Mesenchymal stem cell (in vitro differentiated cells and primary cell): ENCODE measurements around the gene BTF3L4.
"Not testable (repeated sequence)": the region's sequence is repeated elsewhere in the genome, so short reads cannot be mapped to it uniquely, and the experiment has no call there.

ENCODE experiments used
- DNase-seq: peaks from one replicate; pipeline ENCODE4 v3.0.0-alpha.2; 2013
- H2AFZ ChIP-seq: one replicate; pipeline ENCODE4 v1.6.1; 2013; ENCODE audit warnings: low read depth, mild to moderate bottlenecking, control low read depth, inconsistent platforms, low read length, moderate library complexity
- H2AK5ac ChIP-seq: 2 replicates; pipeline ENCODE4 v1.6.1; 2013; ENCODE audit warnings: low read length, moderate library complexity, mild to moderate bottlenecking, inconsistent platforms; ENCODE audit not compliant: severe bottlenecking
- H2BK120ac ChIP-seq: one replicate; pipeline ENCODE4 v1.6.1; 2013; ENCODE audit warnings: low read depth, mild to moderate bottlenecking, inconsistent platforms, low read length, moderate library complexity
- H2BK12ac ChIP-seq, 2 experiments: one replicate each; pipeline ENCODE4 v1.6.1; 2013; ENCODE audit warnings: inconsistent platforms in 2 of 2, low read length in 2 of 2, mild to moderate bottlenecking in 2 of 2, moderate library complexity in 2 of 2, control low read depth in 1 of 2
- H2BK15ac ChIP-seq: one replicate; pipeline ENCODE4 v1.6.1; 2013; ENCODE audit warnings: mild to moderate bottlenecking, low read depth, inconsistent platforms; ENCODE audit not compliant: poor library complexity, severe bottlenecking
- H2BK5ac ChIP-seq: 2 replicates; pipeline ENCODE4 v1.6.1; 2013; ENCODE audit warnings: low read depth, mild to moderate bottlenecking, low read length, control low read depth, inconsistent platforms; ENCODE audit not compliant: poor library complexity, severe bottlenecking
- H3K14ac ChIP-seq, 2 experiments: one replicate each; pipeline ENCODE4 v1.6.1; 2013; ENCODE audit warnings: inconsistent platforms in 2 of 2, low read length in 2 of 2, control low read depth in 1 of 2, mild to moderate bottlenecking in 1 of 2, moderate library complexity in 1 of 2
- H3K18ac ChIP-seq, 2 experiments: one replicate each; pipeline ENCODE4 v1.6.1; 2013; ENCODE audit warnings: inconsistent platforms in 2 of 2, low read length in 2 of 2, control low read depth in 1 of 2, low read depth in 1 of 2, mild to moderate bottlenecking in 1 of 2
- H3K23ac ChIP-seq, 2 experiments: one replicate each; pipeline ENCODE4 v1.6.1; 2013; ENCODE audit warnings: inconsistent platforms in 2 of 2, low read length in 2 of 2, mild to moderate bottlenecking in 2 of 2, moderate library complexity in 2 of 2, control low read depth in 1 of 2
- H3K27ac ChIP-seq: 2 replicates; pipeline ENCODE4 v1.5.1; 2013; ENCODE audit warnings: mild to moderate bottlenecking, moderate library complexity, low read length, control low read depth, inconsistent platforms; ENCODE audit not compliant: poor library complexity, severe bottlenecking
- H3K27me3 ChIP-seq, 2 experiments: 2 replicates each; pipeline versions ENCODE4 v1.6.1 to v1.7.0; 2013; ENCODE audit warnings: low read length in 2 of 2, mild to moderate bottlenecking in 2 of 2, moderate library complexity in 2 of 2, control low read depth in 1 of 2, inconsistent platforms in 1 of 2; ENCODE audit not compliant: control insufficient read depth in 1 of 2, insufficient read depth in 1 of 2
- H3K36me3 ChIP-seq, 2 experiments: 2 replicates each; pipeline versions ENCODE4 v1.6.1 to v1.7.0; 2013; ENCODE audit warnings: low read length in 2 of 2, control low read depth in 1 of 2, inconsistent platforms in 1 of 2, low read depth in 1 of 2, mild to moderate bottlenecking in 1 of 2; ENCODE audit not compliant: insufficient read depth in 2 of 2, control insufficient read depth in 1 of 2
- H3K4ac ChIP-seq, 2 experiments: one replicate each; pipeline ENCODE4 v1.6.1; 2013; ENCODE audit warnings: inconsistent platforms in 2 of 2, low read length in 2 of 2, mild to moderate bottlenecking in 2 of 2, moderate library complexity in 2 of 2, control low read depth in 1 of 2, low read depth in 1 of 2
- H3K4me1 ChIP-seq: 2 replicates; pipeline ENCODE4 v1.6.1; 2013; ENCODE audit warnings: low read depth, low read length, control low read depth; ENCODE audit not compliant: control insufficient read depth, insufficient read depth
- H3K4me2 ChIP-seq: 2 replicates; pipeline ENCODE4 v1.6.1; 2013; ENCODE audit warnings: low read length, mild to moderate bottlenecking, inconsistent platforms; ENCODE audit not compliant: poor library complexity, severe bottlenecking
- H3K4me3 ChIP-seq, 2 experiments: 2 replicates each; pipeline versions ENCODE4 v1.5.1 to v1.7.0; 2013; ENCODE audit warnings: low read length in 2 of 2, mild to moderate bottlenecking in 2 of 2, control low read depth in 1 of 2, low read depth in 1 of 2; ENCODE audit not compliant: insufficient read depth in 1 of 2
- H3K79me1 ChIP-seq: replicated peaks from 2 replicates; pipeline ENCODE4 v1.6.1; 2013; ENCODE audit warnings: mild to moderate bottlenecking, control low read depth, low read length, inconsistent platforms; ENCODE audit not compliant: poor library complexity, severe bottlenecking
- H3K9ac ChIP-seq: 2 replicates; pipeline ENCODE4 v1.7.0; 2013; ENCODE audit warnings: mild to moderate bottlenecking, low read length, moderate library complexity
- H3K9me3 ChIP-seq: 2 replicates; pipeline ENCODE4 v1.7.0; 2013; ENCODE audit warnings: mild to moderate bottlenecking, low read length; ENCODE audit not compliant: control insufficient read depth
- H4K8ac ChIP-seq: one replicate; pipeline ENCODE4 v1.6.1; 2013; ENCODE audit warnings: inconsistent platforms, mild to moderate bottlenecking, low read length, moderate library complexity
- H4K91ac ChIP-seq: one replicate; pipeline ENCODE4 v1.6.1; 2013; ENCODE audit warnings: mild to moderate bottlenecking, low read length, inconsistent platforms
- WGBS: methylation state at CpG from one replicate; pipeline ENCODE4 v1.1.7; 2013; ENCODE audit warnings: mixed read lengths; 5-methylcytosine and 5-hydroxymethylcytosine counted together

BTF3L4 gene

DNA sequence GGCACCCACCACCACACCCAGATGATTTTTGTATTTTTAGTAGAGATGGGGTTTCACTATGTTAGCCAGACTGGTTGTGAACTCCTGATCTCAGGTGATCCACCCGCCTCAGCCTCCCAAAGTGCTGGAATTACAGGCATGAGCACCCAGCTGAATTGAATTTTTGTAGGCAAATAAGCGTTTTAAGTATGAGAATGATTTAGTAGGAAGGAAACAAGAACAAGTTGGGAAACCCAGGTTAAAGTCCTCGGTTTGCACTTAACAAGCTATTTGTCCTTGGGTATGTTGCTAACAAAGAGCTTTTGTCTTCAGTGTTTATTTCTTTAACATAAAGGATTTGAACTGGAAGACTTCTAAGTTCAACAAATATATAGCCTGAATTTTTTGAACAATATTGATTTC, 23.9 kb downstream of the BTF3L4 start:
- H3K27me3 ChIP-seq = no peaks in the 10 kb centered on the region
- H2AFZ ChIP-seq = no peak overlapping the region
- H3K4me3 ChIP-seq = no peak overlapping the region
- 71% methylated on average over 3 of the region's 3 CpGs for WGBS
- H2BK120ac ChIP-seq = no peak overlapping the region
- no peaks in the 10 kb centered on the region for H3K9me3 ChIP-seq
- no peak overlapping the region for H3K4me2 ChIP-seq
- H3K9ac ChIP-seq = no peak overlapping the region
- H3K4me1 ChIP-seq = no peaks in the 10 kb centered on the region
- no peak overlapping the region for H2BK15ac ChIP-seq
- H3K36me3 ChIP-seq = peaks cover 21 to 36% of the 10 kb centered on the region in 2 experiments
- no peak overlapping the region for H3K23ac ChIP-seq
- no peak for DNase-seq
- H4K91ac ChIP-seq = no peak overlapping the region
- no peak overlapping the region for H2AK5ac ChIP-seq
- H3K27ac ChIP-seq = no peak overlapping the region
- H2BK12ac ChIP-seq = no peak overlapping the region
- no peak overlapping the region for H3K14ac ChIP-seq
- H2BK5ac ChIP-seq = no peak overlapping the region
- no peak overlapping the region for H4K8ac ChIP-seq
- no peak overlapping the region for H3K4ac ChIP-seq
- H3K18ac ChIP-seq = no peak overlapping the region
- H3K79me1 ChIP-seq = peaks cover 12% of the 10 kb centered on the region

DNA sequence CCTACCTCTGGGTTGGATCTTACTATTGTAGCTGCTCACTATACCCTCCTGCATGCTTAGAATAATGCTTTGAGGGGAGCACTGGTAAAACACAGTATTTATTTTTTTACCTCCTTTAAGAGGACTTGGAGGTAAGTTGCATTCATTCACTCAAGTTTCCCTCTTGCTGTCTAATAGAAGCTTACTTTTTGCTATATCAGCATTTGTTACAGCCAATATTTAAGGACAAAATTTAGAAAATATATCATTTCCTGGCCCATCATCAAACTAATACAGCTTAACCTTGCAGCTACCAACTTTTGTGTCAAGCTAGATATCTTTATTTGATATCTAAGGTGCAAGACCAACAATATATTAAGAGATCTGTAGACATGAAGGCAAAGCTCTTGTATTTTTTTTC, 31.8 kb downstream of the BTF3L4 start:
- not testable (repeated sequence) for H3K27ac ChIP-seq, H3K4me1 ChIP-seq, H2BK120ac ChIP-seq, H4K8ac ChIP-seq, H4K91ac ChIP-seq, H2BK15ac ChIP-seq, H3K9me3 ChIP-seq, DNase-seq, H3K14ac ChIP-seq, H2AFZ ChIP-seq, H3K9ac ChIP-seq, H3K27me3 ChIP-seq, H3K4me3 ChIP-seq, H2BK12ac ChIP-seq, H2BK5ac ChIP-seq, H3K4ac ChIP-seq, H3K4me2 ChIP-seq, H2AK5ac ChIP-seq, H3K18ac ChIP-seq, H3K23ac ChIP-seq
- Histone ChIP-seq H3K79me1 (peaks cover 11% of the 10 kb centered on the region), H3K36me3 (peaks cover 16 to 61% of the 10 kb centered on the region in 2 experiments)

DNA sequence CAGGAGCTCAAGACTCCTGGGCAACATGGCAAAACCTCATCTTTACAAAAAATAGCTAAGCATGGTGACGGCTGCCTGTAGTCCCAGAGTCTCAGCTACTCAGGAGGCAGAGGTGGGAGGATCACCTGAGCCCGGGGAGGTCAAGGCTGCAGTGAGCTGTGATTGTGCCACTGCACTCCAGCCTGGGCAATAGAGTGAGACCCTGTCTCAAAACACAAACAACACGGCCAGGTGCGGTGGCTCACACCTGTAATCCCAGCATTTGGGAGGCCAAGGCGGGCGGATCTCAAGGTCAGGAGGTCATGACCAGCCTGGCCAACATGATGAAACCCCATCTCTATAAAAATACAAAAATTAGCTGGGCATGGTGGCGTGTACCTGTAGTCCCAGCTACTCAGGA, 38.2 kb downstream of the BTF3L4 start:
- not testable (repeated sequence) for H3K9me3 ChIP-seq, H3K27ac ChIP-seq, H3K18ac ChIP-seq, H3K79me1 ChIP-seq, H3K4ac ChIP-seq, H3K14ac ChIP-seq, H2AK5ac ChIP-seq, H3K27me3 ChIP-seq, H3K9ac ChIP-seq, H2BK15ac ChIP-seq, H2BK5ac ChIP-seq, H4K91ac ChIP-seq, H3K4me3 ChIP-seq, H3K23ac ChIP-seq, H3K4me1 ChIP-seq, H2BK120ac ChIP-seq, DNase-seq, H2BK12ac ChIP-seq, H2AFZ ChIP-seq, H3K4me2 ChIP-seq, H4K8ac ChIP-seq
- peaks cover 11 to 23% of the 10 kb centered on the region in 2 experiments for H3K36me3 ChIP-seq
- WGBS = 94% methylated on average over 6 of the region's 7 CpGs

DNA sequence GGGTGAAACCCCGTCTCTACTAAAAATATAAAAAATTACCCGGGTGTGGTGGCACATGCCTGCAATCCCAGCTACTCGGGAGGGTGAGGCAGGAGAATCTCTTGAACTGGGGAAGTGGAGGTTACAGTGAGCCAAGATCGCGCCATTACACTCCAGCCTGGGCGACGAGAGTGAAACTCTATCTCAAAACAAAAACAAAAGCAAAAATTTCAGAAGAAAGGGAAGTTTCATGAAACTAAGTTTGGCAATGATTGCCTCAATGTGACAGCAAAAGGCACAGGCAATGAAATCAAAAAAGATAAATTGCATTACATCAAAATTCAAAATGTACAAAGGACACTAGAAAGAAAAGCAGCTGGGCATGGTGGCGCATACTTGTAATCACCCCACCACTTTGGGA, 40.1 kb downstream of the BTF3L4 start:
- H4K8ac ChIP-seq = no peak overlapping the region
- no peak overlapping the region for H3K9ac ChIP-seq
- no peak overlapping the region for H3K4ac ChIP-seq
- H4K91ac ChIP-seq = no peak overlapping the region
- H2AFZ ChIP-seq = no peak overlapping the region
- H2BK12ac ChIP-seq = no peak overlapping the region
- no peak overlapping the region for H3K27ac ChIP-seq
- H3K23ac ChIP-seq = no peak overlapping the region
- no peak for DNase-seq
- H2AK5ac ChIP-seq = no peak overlapping the region
- H3K79me1 ChIP-seq = no peaks in the 10 kb centered on the region
- no peak overlapping the region for H2BK120ac ChIP-seq
- 86% methylated on average over 4 of the region's 8 CpGs for WGBS
- H3K18ac ChIP-seq = no peak overlapping the region
- H3K36me3 ChIP-seq = peaks cover 5 to 7% of the 10 kb centered on the region in 2 experiments
- no peak overlapping the region for H3K4me2 ChIP-seq
- H3K9me3 ChIP-seq = no peaks in the 10 kb centered on the region
- no peaks in the 10 kb centered on the region for H3K27me3 ChIP-seq
- no peak overlapping the region for H2BK15ac ChIP-seq
- no peak overlapping the region for H3K14ac ChIP-seq
- H2BK5ac ChIP-seq = no peak overlapping the region
- H3K4me3 ChIP-seq = no peak overlapping the region
- no peaks in the 10 kb centered on the region for H3K4me1 ChIP-seq
